Liver (tissue), 3 donors: ENCODE data around the gene PHKG2.

ENCODE experiments used
- HNF4A ChIP-seq, 2 donors: conservative IDR thresholded peaks; 2 replicates each; pipeline ENCODE4 v1.6.1; 2016; ENCODE audit warnings: antibody characterized with exemption in 2 of 2, mild to moderate bottlenecking in 2 of 2
- HNF4G ChIP-seq: IDR thresholded peaks from 2 replicates; pipeline ENCODE4 v1.6.1; 2016; ENCODE audit warnings: antibody characterized with exemption
- JUND ChIP-seq, 2 donors: IDR thresholded peaks; 2 replicates each; pipeline ENCODE4 v1.6.1; 2016; ENCODE audit warnings: antibody characterized with exemption in 2 of 2
- RAD21 ChIP-seq, 2 donors: IDR thresholded peaks; 2 replicates each; pipeline ENCODE4 v1.6.1; 2016; ENCODE audit warnings: antibody characterized with exemption in 2 of 2, mild to moderate bottlenecking in 2 of 2
- SP1 ChIP-seq: IDR thresholded peaks from 2 replicates; pipeline ENCODE4 v1.6.1; 2018; ENCODE audit warnings: antibody characterized with exemption, mild to moderate bottlenecking
- TF ChIP-seq, protein P1 (sequence below): IDR thresholded peaks from 2 replicates; pipeline ENCODE4 v1.6.1; 2016; ENCODE audit warnings: antibody characterized with exemption, mild to moderate bottlenecking
- TF ChIP-seq, protein P2 (sequence below): IDR thresholded peaks from 2 replicates; pipeline ENCODE4 v1.6.1; 2016; ENCODE audit warnings: antibody characterized with exemption
- TF ChIP-seq, protein P3 (sequence below): fragments of 150-350 bp; IDR thresholded peaks from 2 replicates; pipeline ENCODE4 v1.5.1; 2017; ENCODE audit warnings: improper control_type of control experiment, low read depth, low read length; ENCODE audit not compliant: missing input control
- donor health status: healthy.
- donor health status: healthy.

DNA sequence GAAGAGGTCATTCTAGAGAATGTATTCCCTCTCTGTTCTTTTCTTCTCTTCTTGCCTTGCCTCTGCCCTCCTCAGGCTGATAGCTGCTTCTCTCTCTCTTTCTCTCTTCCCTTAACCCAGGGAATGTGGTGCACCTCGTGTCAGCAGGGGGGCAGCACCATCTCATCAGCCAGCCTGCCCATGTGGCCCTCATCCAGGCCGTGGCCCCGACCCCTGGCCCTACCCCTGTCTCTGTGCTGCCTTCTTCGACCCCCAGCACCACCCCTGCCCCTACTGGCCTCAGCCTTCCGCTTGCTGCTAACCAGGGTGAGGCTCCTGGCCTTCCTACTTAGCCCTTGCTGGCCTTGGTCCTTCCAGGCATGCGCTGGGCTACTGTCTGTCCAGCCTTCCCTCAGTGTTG is 25.8 kb upstream of the PHKG2 start:
- TF ChIP-seq, protein P1, sequence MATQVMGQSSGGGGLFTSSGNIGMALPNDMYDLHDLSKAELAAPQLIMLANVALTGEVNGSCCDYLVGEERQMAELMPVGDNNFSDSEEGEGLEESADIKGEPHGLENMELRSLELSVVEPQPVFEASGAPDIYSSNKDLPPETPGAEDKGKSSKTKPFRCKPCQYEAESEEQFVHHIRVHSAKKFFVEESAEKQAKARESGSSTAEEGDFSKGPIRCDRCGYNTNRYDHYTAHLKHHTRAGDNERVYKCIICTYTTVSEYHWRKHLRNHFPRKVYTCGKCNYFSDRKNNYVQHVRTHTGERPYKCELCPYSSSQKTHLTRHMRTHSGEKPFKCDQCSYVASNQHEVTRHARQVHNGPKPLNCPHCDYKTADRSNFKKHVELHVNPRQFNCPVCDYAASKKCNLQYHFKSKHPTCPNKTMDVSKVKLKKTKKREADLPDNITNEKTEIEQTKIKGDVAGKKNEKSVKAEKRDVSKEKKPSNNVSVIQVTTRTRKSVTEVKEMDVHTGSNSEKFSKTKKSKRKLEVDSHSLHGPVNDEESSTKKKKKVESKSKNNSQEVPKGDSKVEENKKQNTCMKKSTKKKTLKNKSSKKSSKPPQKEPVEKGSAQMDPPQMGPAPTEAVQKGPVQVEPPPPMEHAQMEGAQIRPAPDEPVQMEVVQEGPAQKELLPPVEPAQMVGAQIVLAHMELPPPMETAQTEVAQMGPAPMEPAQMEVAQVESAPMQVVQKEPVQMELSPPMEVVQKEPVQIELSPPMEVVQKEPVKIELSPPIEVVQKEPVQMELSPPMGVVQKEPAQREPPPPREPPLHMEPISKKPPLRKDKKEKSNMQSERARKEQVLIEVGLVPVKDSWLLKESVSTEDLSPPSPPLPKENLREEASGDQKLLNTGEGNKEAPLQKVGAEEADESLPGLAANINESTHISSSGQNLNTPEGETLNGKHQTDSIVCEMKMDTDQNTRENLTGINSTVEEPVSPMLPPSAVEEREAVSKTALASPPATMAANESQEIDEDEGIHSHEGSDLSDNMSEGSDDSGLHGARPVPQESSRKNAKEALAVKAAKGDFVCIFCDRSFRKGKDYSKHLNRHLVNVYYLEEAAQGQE: no peak
- TF ChIP-seq, protein P2, sequence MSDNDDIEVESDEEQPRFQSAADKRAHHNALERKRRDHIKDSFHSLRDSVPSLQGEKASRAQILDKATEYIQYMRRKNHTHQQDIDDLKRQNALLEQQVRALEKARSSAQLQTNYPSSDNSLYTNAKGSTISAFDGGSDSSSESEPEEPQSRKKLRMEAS: no peak
- peak in 1 of 2 donors; percentile 37 for TF ChIP-seq RAD21 (IDR thresholded peaks at IDR 0.05)
- TF ChIP-seq, protein P3, sequence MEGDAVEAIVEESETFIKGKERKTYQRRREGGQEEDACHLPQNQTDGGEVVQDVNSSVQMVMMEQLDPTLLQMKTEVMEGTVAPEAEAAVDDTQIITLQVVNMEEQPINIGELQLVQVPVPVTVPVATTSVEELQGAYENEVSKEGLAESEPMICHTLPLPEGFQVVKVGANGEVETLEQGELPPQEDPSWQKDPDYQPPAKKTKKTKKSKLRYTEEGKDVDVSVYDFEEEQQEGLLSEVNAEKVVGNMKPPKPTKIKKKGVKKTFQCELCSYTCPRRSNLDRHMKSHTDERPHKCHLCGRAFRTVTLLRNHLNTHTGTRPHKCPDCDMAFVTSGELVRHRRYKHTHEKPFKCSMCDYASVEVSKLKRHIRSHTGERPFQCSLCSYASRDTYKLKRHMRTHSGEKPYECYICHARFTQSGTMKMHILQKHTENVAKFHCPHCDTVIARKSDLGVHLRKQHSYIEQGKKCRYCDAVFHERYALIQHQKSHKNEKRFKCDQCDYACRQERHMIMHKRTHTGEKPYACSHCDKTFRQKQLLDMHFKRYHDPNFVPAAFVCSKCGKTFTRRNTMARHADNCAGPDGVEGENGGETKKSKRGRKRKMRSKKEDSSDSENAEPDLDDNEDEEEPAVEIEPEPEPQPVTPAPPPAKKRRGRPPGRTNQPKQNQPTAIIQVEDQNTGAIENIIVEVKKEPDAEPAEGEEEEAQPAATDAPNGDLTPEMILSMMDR: no peak
- no peak for TF ChIP-seq HNF4A (conservative IDR thresholded peaks at IDR 0.05)
- no peak for TF ChIP-seq HNF4G
- no peak for TF ChIP-seq SP1
- no peak for TF ChIP-seq JUND (IDR thresholded peaks at IDR 0.05)
